A549 (cell line): ENCODE data around the gene SPSB4.

ENCODE experiments used
- BHLHE40 ChIP-seq: IDR thresholded peaks from 2 replicates; pipeline ENCODE4 v1.6.1; 2012; ENCODE audit warnings: low read depth, low read length, inconsistent platforms
- CEBPB ChIP-seq, 2 experiments: fragments of >200 bp in 1 of 2; sonication (Bioruptor Twin) in 1 of 2; formaldehyde crosslinking in 1 of 2; IDR thresholded peaks; 2 replicates each; pipeline ENCODE4 v1.6.1; 2012 to 2016
- CTCF ChIP-seq: fragments of >200 bp; sonication (Bioruptor Twin); formaldehyde crosslinking; IDR thresholded peaks from 3 replicates; pipeline ENCODE4 v1.5.1; 2016
- HMGXB4 ChIP-seq: fragments of 250-450 bp; sonication (Bioruptor Pico); IDR thresholded peaks from 2 replicates; pipeline ENCODE4 v1.5.0; 2021; ENCODE audit warnings: mild to moderate bottlenecking, moderate library complexity, borderline replicate concordance
- MAX ChIP-seq: IDR thresholded peaks from 2 replicates; pipeline ENCODE4 v1.6.1; 2012
- POLR2A ChIP-seq: IDR thresholded peaks from 2 replicates; pipeline ENCODE4 v1.6.1; 2012; ENCODE audit warnings: mild to moderate bottlenecking, low read length
- RAD21 ChIP-seq, 2 experiments: fragments of >200 bp in 1 of 2; sonication (Bioruptor Twin) in 1 of 2; formaldehyde crosslinking in 1 of 2; IDR thresholded peaks in 1 of 2; conservative IDR thresholded peaks in 1 of 2; 2 replicates in 1 of 2; 3 replicates in 1 of 2; pipeline ENCODE4 v1.6.1; 2012 to 2018; ENCODE audit warnings: inconsistent platforms in 1 of 2
- RCOR1 ChIP-seq: fragments of 150-350 bp; IDR thresholded peaks from 2 replicates; pipeline ENCODE4 v1.6.1; 2014; ENCODE audit warnings: antibody characterized with exemption, low read length, low read depth

- TF ChIP-seq RCOR1 (no peak), CTCF (no peak), POLR2A (no peak), MAX (no peak), RAD21 (conservative IDR thresholded peaks at IDR 0.05 in 1 of 2, IDR thresholded peaks at IDR 0.05 in 1 of 2) (no peak), HMGXB4 (CRISPR knock-in tag) (no peak), CEBPB (IDR thresholded peaks at IDR 0.05) (no peak), BHLHE40 (no peak)
Observed at GRCh38 chr3:141057436-141057835, 6.3 kb downstream of the SPSB4 start.
